Measurements from ENCODE around the gene IRS2.

Gene IRS2

GRCh38 chr13:109725995-109726637 is 60.3 kb downstream of the IRS2 start:
- no peak for DNase-seq

DNA sequence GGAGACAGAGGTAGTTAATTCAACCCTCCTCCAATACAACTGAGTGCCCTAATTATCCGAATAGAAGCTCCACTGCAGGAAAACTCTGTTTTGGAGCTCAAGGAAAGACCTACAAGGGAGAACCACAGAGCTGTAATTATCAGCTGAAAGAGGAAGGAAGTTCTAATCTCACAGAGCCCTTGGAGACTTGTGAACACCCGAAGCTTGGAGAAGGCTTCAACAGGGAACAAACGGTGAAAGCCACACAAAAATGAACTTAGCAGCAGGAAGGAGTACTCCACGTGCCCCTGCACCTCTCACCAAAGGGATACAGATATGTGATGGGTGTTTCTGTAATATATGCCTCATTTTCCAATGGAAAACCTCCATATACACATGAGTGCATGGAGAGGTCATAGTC is 61.1 kb downstream of the IRS2 start:
- no peak for DNase-seq

DNA sequence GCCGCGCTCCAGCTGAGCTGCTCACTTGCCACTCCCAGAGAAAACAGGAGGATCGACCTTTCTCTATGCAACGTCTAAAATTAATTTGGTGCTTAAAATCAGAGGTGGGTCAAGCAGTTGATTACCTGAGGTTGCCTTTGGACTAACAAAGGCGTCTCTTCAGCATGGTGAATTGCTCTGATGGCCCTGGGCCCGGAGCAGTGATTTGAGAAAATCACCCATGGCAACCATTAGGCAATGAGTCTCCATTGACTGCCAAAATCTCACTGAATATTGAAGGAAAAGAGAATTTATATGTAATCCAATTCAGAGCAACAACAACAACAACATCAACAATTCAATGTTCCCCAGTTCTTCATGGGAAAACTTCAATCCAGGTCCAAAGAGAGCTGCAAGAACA is 61.8 kb downstream of the IRS2 start:
- no peak for DNase-seq

DNA sequence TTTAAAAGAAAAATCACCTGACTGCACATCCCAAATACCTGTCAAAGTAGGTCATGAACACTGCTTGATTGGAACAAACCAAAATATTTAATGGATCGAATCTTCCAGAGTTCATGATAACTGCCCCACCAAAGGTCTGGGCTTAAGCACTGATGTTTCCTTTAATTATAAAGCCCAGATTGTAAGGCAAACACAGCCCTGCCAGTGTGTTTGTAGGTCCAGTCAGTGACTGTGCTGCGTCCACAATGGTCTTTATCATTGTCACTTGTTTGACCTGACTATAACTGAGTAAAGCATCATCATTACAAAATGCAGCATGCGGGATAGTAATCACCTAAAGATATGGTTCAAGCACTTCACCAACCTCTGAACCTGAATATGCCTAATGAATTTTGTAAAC is 63.3 kb downstream of the IRS2 start:
- DNase-seq = no peak

GRCh38 chr13:109722068-109722467 is 64.3 kb downstream of the IRS2 start:
- DNase-seq = no peak

- no peak for DNase-seq
These were observed 65.6 kb downstream of the IRS2 start for GRCh38 chr13:109720758-109721184.

- DNase-seq = no peak
These were observed 66.3 kb downstream of the IRS2 start for GRCh38 chr13:109719962-109720646.

DNA sequence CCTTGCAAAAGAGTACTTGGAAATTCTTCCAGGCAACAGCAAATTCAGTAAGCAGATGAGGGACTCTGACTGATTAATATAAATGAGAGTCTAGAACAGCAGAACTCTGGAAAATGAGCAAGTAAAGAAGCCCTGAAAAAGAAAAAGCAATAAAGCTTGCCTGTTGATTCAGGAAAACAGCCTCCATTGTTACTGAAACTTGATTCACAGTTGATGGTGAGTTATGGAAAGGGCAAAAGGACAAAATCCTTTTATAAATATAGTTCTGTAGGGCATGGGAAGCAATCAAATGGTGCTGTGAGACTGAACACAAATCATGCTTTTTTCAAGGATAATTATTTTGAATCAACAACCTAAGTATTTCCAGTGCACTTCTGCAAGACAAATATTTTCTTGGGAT is 67.7 kb downstream of the IRS2 start:
- DNase-seq = no peak

DNA sequence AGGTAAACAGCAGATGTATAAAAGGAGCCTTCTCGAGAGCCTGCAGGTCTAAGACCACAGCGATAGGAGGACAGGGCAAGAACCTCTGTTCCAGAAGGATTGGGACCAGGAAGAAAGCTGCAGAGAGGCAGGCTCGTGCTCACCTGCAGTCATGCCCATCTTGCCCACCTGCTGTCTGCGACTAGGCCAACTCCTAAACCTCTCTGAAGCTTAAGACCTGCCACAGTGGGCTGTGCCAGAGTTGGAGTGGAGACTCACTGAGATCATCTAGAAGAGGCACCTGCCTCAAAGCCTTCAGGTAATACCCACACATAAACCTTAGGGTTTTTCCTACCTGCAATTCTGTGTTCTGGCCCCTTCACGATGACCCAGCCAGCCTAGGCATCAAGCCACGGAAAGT is 68.7 kb downstream of the IRS2 start:
- no peak for DNase-seq

DNA sequence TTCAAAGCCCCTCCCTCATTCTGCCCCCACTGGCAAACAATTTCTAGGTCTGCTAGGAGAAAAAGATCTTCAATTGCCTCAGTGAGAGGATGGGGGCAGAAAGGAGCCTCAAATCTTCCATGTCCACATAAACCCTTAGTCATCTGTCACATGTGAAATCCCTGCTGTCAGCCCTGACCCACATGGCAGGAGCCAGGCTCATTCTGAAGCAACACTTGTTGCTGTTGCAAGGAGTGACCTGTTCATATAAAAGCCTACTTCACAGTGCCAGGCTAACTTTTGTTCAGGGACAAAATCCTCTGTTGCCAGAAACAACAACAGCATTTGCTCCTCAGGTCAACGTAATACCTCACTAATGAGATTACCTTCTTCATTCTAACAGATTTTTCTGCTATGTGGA is 70.5 kb downstream of the IRS2 start:
- no peak for DNase-seq

- DNase-seq = no peak
These were observed 72.7 kb downstream of the IRS2 start for GRCh38 chr13:109713681-109714080.

DNA sequence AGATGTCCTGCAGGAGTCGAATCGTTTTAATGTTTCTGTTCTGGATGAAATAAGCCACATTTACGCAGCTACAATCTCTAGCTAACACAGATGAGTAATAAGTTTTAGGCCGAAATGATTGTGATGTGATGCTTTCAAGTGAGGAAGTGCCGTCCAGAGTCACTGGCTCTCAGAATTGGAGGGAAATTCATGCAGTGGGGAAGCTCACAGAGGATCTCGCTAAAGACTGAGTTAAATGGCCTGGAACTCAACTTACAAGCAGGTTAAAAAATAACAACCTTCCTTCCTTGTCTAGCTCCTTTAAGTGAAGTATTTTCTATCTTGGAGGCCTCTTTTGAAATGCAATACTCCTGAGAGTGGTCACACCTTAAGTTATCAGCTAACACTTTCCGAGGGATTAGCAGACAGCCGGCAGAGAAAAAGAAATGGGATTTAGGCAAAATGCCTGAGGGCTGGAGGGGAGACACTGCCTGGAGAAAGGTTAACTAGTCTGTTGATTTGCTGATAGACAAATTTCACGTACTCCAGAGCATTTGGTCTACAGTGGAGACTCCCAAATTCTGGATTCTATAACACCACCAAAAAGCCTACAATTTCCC is 74.2 kb downstream of the IRS2 start:
- DNase-seq = no peak

DNA sequence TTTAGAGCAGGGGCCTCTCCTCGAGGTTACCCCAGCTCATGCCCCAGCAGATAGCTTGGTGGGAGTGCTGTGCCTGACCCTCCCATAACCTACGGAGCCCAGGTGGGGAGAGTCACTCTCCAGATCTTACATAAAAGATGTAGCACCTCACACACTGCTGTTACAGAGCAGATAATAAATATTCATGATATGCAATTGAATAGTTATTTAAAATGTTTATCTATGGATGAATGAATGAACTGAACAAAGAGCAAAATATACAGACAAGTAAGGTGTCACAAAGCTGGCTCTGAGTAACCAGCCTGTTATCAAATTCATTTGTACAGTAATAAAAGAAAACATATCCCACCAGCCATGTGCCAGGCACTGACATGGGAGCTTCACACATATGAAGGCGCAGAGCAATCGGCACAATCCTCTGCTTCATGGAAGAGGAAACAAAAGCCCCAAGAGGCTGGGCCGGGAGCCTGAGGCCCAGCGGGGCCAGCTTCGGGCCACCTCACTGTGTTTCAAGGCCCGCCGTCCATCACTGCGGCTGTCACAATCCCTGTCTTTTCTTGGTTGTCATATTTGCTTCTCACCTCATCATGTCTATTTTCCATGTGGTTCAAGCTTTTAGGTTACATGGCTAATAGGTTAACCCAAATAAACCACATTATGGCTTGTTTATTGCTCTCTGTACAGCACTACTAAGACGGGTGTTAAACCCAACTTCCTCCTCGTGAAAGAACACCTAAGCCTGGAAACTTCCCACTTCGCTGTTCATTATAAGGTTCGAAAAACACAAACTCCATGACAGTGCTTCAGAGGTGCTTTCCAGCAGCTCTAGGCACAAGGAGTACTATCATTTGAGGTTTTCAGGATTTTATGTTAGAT is 78.4 kb downstream of the IRS2 start:
- DNase-seq = no peak

DNA sequence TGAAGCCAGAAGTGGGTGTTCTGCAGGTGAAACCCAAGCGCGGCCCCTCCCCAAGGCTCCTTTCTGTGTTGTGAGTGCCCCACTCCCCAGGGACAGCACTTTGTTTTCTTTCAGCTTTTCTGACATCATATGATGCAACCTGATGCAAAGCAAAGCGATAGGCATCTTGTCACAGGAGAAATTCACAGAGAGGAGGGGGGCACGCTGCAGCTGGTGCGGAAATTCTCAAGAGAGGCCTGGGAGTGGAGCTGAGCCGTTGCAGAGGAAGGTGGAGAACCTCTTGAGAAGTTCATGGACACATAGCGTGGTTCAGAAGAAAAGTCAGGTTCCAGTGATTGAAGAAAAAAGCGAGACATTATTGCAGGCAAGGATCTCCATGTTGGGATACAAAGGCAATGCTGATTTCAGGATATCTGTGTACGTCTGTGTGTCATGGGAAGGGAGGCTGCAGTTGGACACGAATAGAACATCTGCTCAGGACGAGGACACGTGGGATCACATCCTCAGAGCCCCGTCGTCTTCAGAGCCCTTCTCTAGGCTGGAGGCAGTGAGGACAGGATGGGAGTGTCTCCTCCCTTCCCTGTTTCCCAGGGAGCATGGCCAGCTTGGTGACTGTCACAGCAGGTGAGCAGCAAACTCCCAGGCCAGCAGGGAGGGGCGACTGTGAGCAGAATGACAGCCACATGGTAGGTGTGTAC is 79.2 kb downstream of the IRS2 start:
- no peak for DNase-seq

- no peak for DNase-seq
These were observed 80.2 kb downstream of the IRS2 start for GRCh38 chr13:109706015-109706715.

DNA sequence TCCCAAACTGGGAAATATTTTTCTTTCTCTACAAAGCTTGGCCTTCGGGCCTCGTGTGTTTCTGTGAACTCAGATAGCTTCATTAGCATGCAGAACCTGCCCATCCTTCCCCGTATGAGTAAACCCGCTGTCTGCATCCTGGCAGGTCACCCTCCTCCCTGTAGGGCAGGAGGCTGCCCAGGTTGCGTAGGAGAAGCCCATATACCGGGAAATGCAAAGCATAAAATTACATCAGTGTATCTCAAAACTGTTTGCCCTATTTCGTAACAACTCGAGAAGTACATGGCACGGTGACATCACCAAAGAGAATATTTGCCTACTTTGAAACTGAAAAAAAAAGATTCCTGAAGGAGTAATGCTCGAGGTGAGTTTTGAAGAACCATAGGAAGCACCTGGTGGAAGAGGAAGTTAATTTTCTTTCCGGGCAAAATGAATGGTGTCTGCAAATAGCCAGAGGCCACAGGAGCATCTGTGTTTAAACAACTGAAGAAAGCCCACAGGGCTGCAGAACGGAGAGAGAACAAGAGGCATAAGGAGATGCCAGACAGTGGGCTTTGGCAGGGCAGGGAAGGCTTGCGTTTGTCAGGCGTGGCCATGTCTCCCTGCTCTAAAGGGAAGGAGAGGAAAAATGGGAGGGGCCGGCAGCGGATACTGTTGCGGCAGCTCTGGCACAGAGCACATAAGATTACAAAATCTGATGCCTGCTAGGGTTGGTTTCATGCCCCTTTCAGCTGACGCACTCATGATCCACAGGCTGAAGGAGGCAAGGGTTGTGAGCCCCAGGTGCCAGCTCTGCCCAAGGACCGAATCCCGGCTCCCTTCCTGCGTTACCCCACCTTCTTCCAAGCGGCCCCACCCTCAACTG is 81.4 kb downstream of the IRS2 start:
- DNase-seq = no peak

GRCh38 chr13:109703250-109703649 is 83.1 kb downstream of the IRS2 start:
- DNase-seq = no peak
